D721Med (cell line): ENCODE measurements around the gene OVAAL.

ENCODE experiments used
- DNase-seq: peaks from one replicate; pipeline ENCODE4 v3.0.0; 2011; ENCODE audit warnings: low spot score; ENCODE audit not compliant: insufficient read length
- FAIRE-seq: peaks from 2 replicates; lab custom pipeline; 2011; peaks lifted over from hg19 to GRCh38; lab: Jason Lieb, UNC
- TF ChIP-seq, protein P1 (sequence below): IDR thresholded peaks from 2 replicates; pipeline ENCODE4 v1.5.1; 2012; ENCODE audit warnings: mild to moderate bottlenecking, control low read depth; ENCODE audit not compliant: insufficient read depth; ENCODE audit errors: missing control alignments

Gene OVAAL

GRCh38 chr1:180603223-180603849, 44.6 kb downstream of the OVAAL start:
- DNase-seq = no peak
- TF ChIP-seq, protein P1, sequence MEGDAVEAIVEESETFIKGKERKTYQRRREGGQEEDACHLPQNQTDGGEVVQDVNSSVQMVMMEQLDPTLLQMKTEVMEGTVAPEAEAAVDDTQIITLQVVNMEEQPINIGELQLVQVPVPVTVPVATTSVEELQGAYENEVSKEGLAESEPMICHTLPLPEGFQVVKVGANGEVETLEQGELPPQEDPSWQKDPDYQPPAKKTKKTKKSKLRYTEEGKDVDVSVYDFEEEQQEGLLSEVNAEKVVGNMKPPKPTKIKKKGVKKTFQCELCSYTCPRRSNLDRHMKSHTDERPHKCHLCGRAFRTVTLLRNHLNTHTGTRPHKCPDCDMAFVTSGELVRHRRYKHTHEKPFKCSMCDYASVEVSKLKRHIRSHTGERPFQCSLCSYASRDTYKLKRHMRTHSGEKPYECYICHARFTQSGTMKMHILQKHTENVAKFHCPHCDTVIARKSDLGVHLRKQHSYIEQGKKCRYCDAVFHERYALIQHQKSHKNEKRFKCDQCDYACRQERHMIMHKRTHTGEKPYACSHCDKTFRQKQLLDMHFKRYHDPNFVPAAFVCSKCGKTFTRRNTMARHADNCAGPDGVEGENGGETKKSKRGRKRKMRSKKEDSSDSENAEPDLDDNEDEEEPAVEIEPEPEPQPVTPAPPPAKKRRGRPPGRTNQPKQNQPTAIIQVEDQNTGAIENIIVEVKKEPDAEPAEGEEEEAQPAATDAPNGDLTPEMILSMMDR = no peak
- FAIRE-seq = no peak

DNA sequence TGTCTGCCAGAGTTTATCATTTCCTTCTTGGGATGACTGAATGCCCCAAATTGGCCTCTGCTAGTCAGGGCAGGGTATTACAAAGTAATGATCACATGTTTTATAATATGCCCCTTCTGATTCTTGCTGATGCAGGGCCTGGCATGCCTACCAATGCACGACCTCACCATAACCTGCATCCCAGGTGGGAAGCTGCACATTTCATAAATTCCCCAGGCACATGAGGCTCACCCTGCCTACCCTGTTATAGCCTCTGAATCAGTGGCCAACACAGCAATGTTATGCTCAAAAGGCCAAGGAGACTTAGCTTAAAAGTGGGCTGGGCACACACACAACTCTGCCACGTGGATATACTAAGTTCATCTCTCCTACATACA, 45.1 kb downstream of the OVAAL start:
- DNase-seq = no peak
- TF ChIP-seq, protein P1 = no peak

GRCh38 chr1:180606155-180606554, 47.4 kb downstream of the OVAAL start:
- TF ChIP-seq, protein P1 = no peak
- DNase-seq (no peak), FAIRE-seq (no peak)

More for the DNA sequence above, 45.1 kb downstream of the OVAAL start:
- FAIRE-seq = no peak

GRCh38 chr1:180609643-180610555, 51.1 kb downstream of the OVAAL start:
- TF ChIP-seq, protein P1 = no peak
- no peak for DNase-seq
- no peak for FAIRE-seq

- FAIRE-seq (no peak), DNase-seq (no peak)
- TF ChIP-seq, protein P1 = no peak
Observed at GRCh38 chr1:180610556-180611015, 51.8 kb downstream of the OVAAL start.

GRCh38 chr1:180611016-180611930, 52.5 kb downstream of the OVAAL start:
- TF ChIP-seq, protein P1 = no peak
- FAIRE-seq = no peak
- no peak for DNase-seq
